GM23248 (cell line): Measurements from ENCODE around the gene RPH3AL.

ENCODE experiments used
- EZH2 ChIP-seq: fragments of 200-600 bp; sonication (generic); IDR thresholded peaks from 2 replicates; pipeline ENCODE4 v1.6.1; 2018; ENCODE audit warnings: antibody characterized with exemption, mild to moderate bottlenecking; ENCODE audit not compliant: insufficient read depth, poor library complexity, severe bottlenecking
- EZH2phosphoT487 ChIP-seq: fragments of 200-600 bp; sonication (generic); IDR thresholded peaks from 2 replicates; pipeline ENCODE4 v1.6.1; 2018; ENCODE audit warnings: antibody characterized with exemption, moderate library complexity, mild to moderate bottlenecking, low read depth; ENCODE audit not compliant: insufficient read depth

- TF ChIP-seq EZH2 (no peak), EZH2phosphoT487 (no peak)
Measured at GRCh38 chr17:172401-172800, 180.2 kb downstream of the RPH3AL start.
